Liver (tissue), 3 donors: ENCODE data around the gene SERPIND1.

Source experiments
- ATF3 ChIP-seq: IDR thresholded peaks from 2 replicates; pipeline ENCODE4 v1.6.1; 2016; ENCODE audit warnings: antibody characterized with exemption
- EGR1 ChIP-seq, 2 donors: IDR thresholded peaks; 2 replicates each; pipeline ENCODE4 v1.6.1; 2016 to 2018; ENCODE audit warnings: antibody characterized with exemption in 2 of 2, low read depth in 2 of 2
- FOXA1 ChIP-seq: IDR thresholded peaks from 2 replicates; pipeline ENCODE4 v1.6.1; 2016; ENCODE audit warnings: antibody characterized with exemption
- GABPA ChIP-seq, 2 donors: IDR thresholded peaks in 1 of 2; conservative IDR thresholded peaks in 1 of 2; 2 replicates each; pipeline ENCODE4 v1.6.1; 2016; ENCODE audit warnings: antibody characterized with exemption in 2 of 2, mild to moderate bottlenecking in 1 of 2, moderate library complexity in 1 of 2
- JUND ChIP-seq, 2 donors: IDR thresholded peaks; 2 replicates each; pipeline ENCODE4 v1.6.1; 2016; ENCODE audit warnings: antibody characterized with exemption in 2 of 2
- RAD21 ChIP-seq, 2 donors: IDR thresholded peaks; 2 replicates each; pipeline ENCODE4 v1.6.1; 2016; ENCODE audit warnings: antibody characterized with exemption in 2 of 2, mild to moderate bottlenecking in 2 of 2
- REST ChIP-seq: IDR thresholded peaks from 2 replicates; pipeline ENCODE4 v1.6.1; 2016; ENCODE audit warnings: antibody characterized with exemption, mild to moderate bottlenecking
- RXRA ChIP-seq, 2 donors: IDR thresholded peaks; 2 replicates each; pipeline ENCODE4 v1.6.1; 2017 to 2018; ENCODE audit warnings: antibody characterized with exemption in 2 of 2, mild to moderate bottlenecking in 1 of 2
- SP1 ChIP-seq: IDR thresholded peaks from 2 replicates; pipeline ENCODE4 v1.6.1; 2018; ENCODE audit warnings: antibody characterized with exemption, mild to moderate bottlenecking
- TAF1 ChIP-seq: conservative IDR thresholded peaks from 2 replicates; pipeline ENCODE4 v1.6.1; 2016; ENCODE audit warnings: antibody characterized with exemption, mild to moderate bottlenecking
- YY1 ChIP-seq: IDR thresholded peaks from 2 replicates; pipeline ENCODE4 v1.6.1; 2016; ENCODE audit warnings: antibody characterized with exemption, mild to moderate bottlenecking
- ZBTB33 ChIP-seq: IDR thresholded peaks from 2 replicates; pipeline ENCODE4 v1.6.1; 2016; ENCODE audit warnings: antibody characterized with exemption
- TF ChIP-seq, protein P1 (sequence below): fragments of 150-350 bp; IDR thresholded peaks from 2 replicates; pipeline ENCODE4 v1.5.1; 2017; ENCODE audit warnings: improper control_type of control experiment, low read depth, low read length; ENCODE audit not compliant: missing input control
- TF ChIP-seq, protein P2 (sequence below): IDR thresholded peaks from 2 replicates; pipeline ENCODE4 v1.6.1; 2016; ENCODE audit warnings: antibody characterized with exemption
- donor health status: healthy.
- donor health status: healthy.

- TF ChIP-seq, protein P1, sequence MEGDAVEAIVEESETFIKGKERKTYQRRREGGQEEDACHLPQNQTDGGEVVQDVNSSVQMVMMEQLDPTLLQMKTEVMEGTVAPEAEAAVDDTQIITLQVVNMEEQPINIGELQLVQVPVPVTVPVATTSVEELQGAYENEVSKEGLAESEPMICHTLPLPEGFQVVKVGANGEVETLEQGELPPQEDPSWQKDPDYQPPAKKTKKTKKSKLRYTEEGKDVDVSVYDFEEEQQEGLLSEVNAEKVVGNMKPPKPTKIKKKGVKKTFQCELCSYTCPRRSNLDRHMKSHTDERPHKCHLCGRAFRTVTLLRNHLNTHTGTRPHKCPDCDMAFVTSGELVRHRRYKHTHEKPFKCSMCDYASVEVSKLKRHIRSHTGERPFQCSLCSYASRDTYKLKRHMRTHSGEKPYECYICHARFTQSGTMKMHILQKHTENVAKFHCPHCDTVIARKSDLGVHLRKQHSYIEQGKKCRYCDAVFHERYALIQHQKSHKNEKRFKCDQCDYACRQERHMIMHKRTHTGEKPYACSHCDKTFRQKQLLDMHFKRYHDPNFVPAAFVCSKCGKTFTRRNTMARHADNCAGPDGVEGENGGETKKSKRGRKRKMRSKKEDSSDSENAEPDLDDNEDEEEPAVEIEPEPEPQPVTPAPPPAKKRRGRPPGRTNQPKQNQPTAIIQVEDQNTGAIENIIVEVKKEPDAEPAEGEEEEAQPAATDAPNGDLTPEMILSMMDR, result no peak
- TF ChIP-seq RAD21 (IDR thresholded peaks at IDR 0.05), result no peak
- no peak for TF ChIP-seq TAF1
- no peak for TF ChIP-seq REST
- TF ChIP-seq EGR1 (IDR thresholded peaks at IDR 0.05; ENCODE audit: low read depth in 2 of 2), result no peak
- TF ChIP-seq YY1, result no peak
- TF ChIP-seq JUND (IDR thresholded peaks at IDR 0.05), result no peak
- TF ChIP-seq RXRA (IDR thresholded peaks at IDR 0.05), result no peak
- no peak for TF ChIP-seq SP1
- no peak for TF ChIP-seq GABPA (IDR thresholded peaks at IDR 0.05 in 1 of 2, conservative IDR thresholded peaks at IDR 0.05 in 1 of 2)
- no peak for TF ChIP-seq ZBTB33
- TF ChIP-seq ATF3, result no peak
- TF ChIP-seq, protein P2, sequence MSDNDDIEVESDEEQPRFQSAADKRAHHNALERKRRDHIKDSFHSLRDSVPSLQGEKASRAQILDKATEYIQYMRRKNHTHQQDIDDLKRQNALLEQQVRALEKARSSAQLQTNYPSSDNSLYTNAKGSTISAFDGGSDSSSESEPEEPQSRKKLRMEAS, result no peak
- TF ChIP-seq FOXA1, result no peak
Observed at GRCh38 chr22:20829491-20830134, 55.7 kb downstream of the SERPIND1 start.
